Testis (tissue), 3 donors: ENCODE results near the gene EXOSC10. TPM values are rescaled to one million over a fixed set of nuclear protein-coding genes. Genes with fewer than 3 reads are reported as not detected.

ENCODE experiments used
- DNase-seq: peaks from one replicate; pipeline ENCODE4 v3.0.0-alpha.2; 2019
- H3K27ac ChIP-seq, 2 donors: fragments of 200-600 bp; sonication (generic); one replicate each; pipeline ENCODE4 v1.5.1; 2019
- H3K27me3 ChIP-seq: fragments of 200-600 bp; sonication (generic); one replicate; pipeline ENCODE4 v1.5.1; 2019
- H3K36me3 ChIP-seq: fragments of 200-600 bp; sonication (generic); one replicate; pipeline ENCODE4 v1.5.1; 2017; ENCODE audit warnings: low read depth; ENCODE audit errors: missing control alignments
- H3K4me1 ChIP-seq: fragments of 200-600 bp; sonication (generic); one replicate; pipeline ENCODE4 v1.5.1; 2019
- H3K4me3 ChIP-seq, 2 donors: fragments of 200-600 bp; sonication (generic); one replicate each; pipeline ENCODE4 v1.5.1; 2017 to 2019
- H3K9me3 ChIP-seq: fragments of 200-600 bp; sonication (generic); one replicate; pipeline ENCODE4 v1.5.1; 2017
- CTCF ChIP-seq, 3 experiments: fragments of 450-650 bp in 2 of 3; fragments of 200-600 bp in 1 of 3; sonication (generic) in 1 of 3; IDR thresholded peaks; one replicate each; pipeline ENCODE4 v1.5.1; 2016 to 2019; ENCODE audit warnings: antibody characterized with exemption in 3 of 3, mild to moderate bottlenecking in 2 of 3, moderate library complexity in 1 of 3
- POLR2A ChIP-seq: fragments of 450-650 bp; IDR thresholded peaks from one replicate; pipeline ENCODE4 v1.6.1; 2017; ENCODE audit warnings: antibody characterized with exemption, mild to moderate bottlenecking, moderate library complexity
- WGBS, 2 donors: methylation state at CpG; one replicate each; pipeline ENCODE4 v1.1.5; 2018; 5-methylcytosine and 5-hydroxymethylcytosine counted together
- intact Hi-C: fragments of 100-400 bp; cut with DNase I; formaldehyde crosslinking; loops from one replicate; pipeline ENCODE4 v1.15.1; 2023; ENCODE audit warnings: low total_unique reads
- polyA plus RNA-seq: library from polyadenylated mRNA; stranded (reverse); fragments of 350-450 nt; fragmentation: Illumina TruSeq; extraction: RNeasy Lipid Tissue Mini Kit (QIAGEN cat#74804); gene quantifications from one replicate; pipeline ENCODE4 v1.2.3, GENCODE V29; 2014; ENCODE audit warnings: low read depth, low replicate concordance; ENCODE audit not compliant: insufficient read depth
- total RNA-seq, 2 donors: library from RNA; depleted of rRNA; stranded (reverse); fragments of >200 nt; gene quantifications; one replicate each; pipeline ENCODE4 v1.2.3, GENCODE V29; 2016

EXOSC10 gene
- total and polyA plus RNA-seq, 3 donors from 2014 or later = 67.5 to 78.8 (median 78.4) TPM

DNA sequence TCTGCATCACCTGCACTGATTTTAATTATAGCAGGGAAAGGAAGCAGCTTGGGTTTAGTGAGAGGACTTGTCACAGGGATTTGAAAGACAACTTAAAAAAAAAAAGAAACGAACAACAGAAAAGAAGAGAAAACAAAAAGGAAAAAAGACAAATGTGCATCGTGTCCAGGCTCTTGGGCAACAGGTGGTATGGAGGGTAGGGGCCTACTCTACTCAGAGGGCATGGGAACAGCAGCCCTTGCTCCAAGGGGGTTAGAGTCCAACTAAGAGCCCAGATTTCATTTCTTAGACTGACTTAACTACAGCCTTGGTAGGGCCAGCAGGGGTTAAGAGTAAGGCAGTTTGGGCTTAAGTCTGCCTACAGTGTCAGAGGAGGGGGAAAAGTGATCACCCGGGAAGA lies 15.3 kb upstream of the EXOSC10 start:
- 88 to 91% methylated on average over 3 of the region's 3 CpGs for WGBS, 2 donors

DNA sequence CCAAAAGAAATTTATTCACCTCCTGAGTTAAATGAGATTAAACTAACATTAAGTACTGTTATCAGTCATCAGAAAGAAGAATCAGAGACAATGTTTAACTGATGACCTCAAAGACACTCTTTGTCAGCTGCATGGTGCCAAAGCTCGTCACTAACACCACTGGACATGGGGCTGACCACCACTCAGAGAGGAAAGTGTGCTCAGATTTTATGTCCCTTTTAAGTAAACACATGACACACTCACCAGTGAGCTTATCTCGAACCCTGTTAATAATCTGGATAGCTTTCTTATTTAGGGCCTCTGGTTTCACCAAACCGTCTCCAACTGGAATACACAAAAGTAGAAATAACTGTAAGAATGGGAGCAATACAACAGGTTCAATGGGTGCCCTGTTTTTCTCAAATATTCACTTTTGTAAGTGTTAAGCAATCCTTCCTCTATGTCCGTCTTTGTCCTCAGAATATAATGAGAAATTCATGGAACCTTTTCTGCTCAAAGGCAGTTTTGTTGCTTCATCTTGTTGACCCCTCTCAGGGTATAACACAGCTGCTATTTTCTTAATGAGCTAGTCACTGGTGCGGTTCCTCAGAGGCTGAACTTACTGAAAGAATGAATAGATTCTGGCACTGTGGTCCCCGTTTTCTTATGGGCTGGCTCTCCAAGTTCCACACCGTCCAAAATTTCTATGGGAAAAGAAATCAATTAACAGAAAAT lies 9.5 kb upstream of the EXOSC10 start:
- WGBS, 2 donors = 80 to 82% methylated on average over 7 of the region's 7 CpGs
- Histone ChIP-seq H3K36me3 (no peaks in the 10 kb centered on the region), H3K27me3 (no peaks in the 10 kb centered on the region), H3K9me3 (no peaks in the 10 kb centered on the region), H3K4me1 (no peaks in the 10 kb centered on the region), H3K27ac (no peak overlapping the region), H3K4me3 (no peak overlapping the region)
- no peak for DNase-seq
- TF ChIP-seq POLR2A (no peak), CTCF (IDR thresholded peaks at IDR 0.05) (no peak)
- intact Hi-C loops = no loop called here

More for the DNA sequence above, 15.3 kb upstream of the EXOSC10 start:
- H3K4me1 ChIP-seq = no peaks in the 10 kb centered on the region
- H3K36me3 ChIP-seq = no peaks in the 10 kb centered on the region
- no peak overlapping the region for H3K4me3 ChIP-seq
- H3K9me3 ChIP-seq = no peaks in the 10 kb centered on the region
- H3K27ac ChIP-seq = no peak overlapping the region
- H3K27me3 ChIP-seq = no peaks in the 10 kb centered on the region
- DNase-seq = no peak
- TF ChIP-seq POLR2A (no peak), CTCF (IDR thresholded peaks at IDR 0.05) (no peak)
- intact Hi-C loops = no loop called here

- no peak overlapping the region for H3K27ac ChIP-seq
- no peak for DNase-seq
Observed at GRCh38 chr1:11107599-11107998, 7.9 kb upstream of the EXOSC10 start.

GRCh38 chr1:11105586-11105985 lies 5.9 kb upstream of the EXOSC10 start:
- no peaks in the 10 kb centered on the region for H3K36me3 ChIP-seq
- intact Hi-C loops = no loop called here

More at GRCh38 chr1:11107599-11107998, 7.9 kb upstream of the EXOSC10 start:
- Histone ChIP-seq H3K4me1 (no peaks in the 10 kb centered on the region), H3K4me3 (no peak overlapping the region), H3K9me3 (no peaks in the 10 kb centered on the region), H3K36me3 (no peaks in the 10 kb centered on the region), H3K27me3 (no peaks in the 10 kb centered on the region)
- intact Hi-C loops = no loop called here
- WGBS, 2 donors = 81 to 90% methylated on average over 5 of the region's 5 CpGs
- no peak for TF ChIP-seq CTCF (IDR thresholded peaks at IDR 0.05)
- TF ChIP-seq POLR2A = no peak

More at GRCh38 chr1:11105586-11105985, 5.9 kb upstream of the EXOSC10 start:
- Histone ChIP-seq H3K27ac (no peak overlapping the region), H3K4me3 (no peak overlapping the region), H3K27me3 (no peaks in the 10 kb centered on the region), H3K9me3 (no peaks in the 10 kb centered on the region), H3K4me1 (no peaks in the 10 kb centered on the region)
- TF ChIP-seq CTCF (IDR thresholded peaks at IDR 0.05) (no peak), POLR2A (no peak)
- WGBS, 2 donors = 92 to 93% methylated on average over 10 of the region's 10 CpGs
- no peak for DNase-seq
